NCI-H2171 (cell line): ENCODE results near the gene FBRSL1.

ENCODE experiments used
- DNase-seq: peaks from one replicate; lab custom pipeline; 2025; lab: John Stamatoyannopoulos, UW

FBRSL1 gene

DNA sequence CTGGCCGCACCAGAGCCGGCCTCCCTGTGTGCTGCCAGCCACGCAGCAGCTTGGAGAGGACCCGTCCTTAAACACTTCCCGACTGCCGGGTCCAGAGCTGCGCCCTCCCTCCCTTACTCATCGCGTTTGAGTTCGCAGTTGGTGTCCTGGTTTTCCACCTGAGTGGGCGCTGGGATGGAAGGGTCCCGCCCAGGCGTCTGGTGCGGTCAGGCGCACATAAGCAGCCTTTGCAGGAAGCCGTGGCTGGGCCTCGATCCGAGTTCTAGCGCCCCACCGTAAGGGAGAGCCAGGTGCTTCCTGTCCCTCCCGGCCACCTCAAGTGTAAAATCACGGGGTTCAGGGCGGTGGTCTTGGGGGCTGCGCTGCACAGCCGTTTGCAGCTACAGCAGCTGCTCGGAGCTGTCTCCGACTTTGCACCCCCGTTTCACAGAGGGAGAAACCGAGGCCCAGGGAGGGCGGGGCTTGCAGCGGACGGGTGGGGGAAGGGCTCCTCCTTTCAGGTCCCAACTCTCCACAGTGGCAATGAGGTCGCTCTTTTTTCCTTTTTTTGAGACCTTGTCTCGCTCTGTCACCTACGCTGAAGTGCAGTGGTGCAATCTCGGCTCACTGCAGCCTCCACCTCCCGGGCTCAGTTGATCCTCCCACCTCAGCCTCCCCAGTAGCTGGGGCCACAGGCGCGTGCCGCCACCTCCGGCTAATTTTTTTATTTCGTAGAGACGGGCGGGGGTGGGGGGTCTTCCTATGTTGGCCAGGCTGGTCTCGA, 69.1 kb downstream of the FBRSL1 start:
- DNase-seq = no peak

- peak; percentile 81 for DNase-seq
Measured at GRCh38 chr12:132559652-132560363, 69.9 kb downstream of the FBRSL1 start.

DNA sequence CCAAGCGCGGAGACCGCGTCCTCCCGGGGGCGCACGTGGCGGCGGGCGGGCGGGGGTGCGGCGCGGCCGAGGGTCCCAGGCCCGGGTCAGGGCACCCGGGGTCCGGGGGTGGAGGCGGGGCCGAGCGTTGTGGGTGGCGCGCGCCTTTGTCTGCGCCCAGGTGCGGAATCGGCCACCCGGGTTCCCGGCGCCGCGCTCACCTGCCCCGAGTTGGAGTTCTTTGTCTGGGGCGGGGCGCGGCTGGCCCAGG, 70.3 kb downstream of the FBRSL1 start:
- DNase-seq = no peak

DNA sequence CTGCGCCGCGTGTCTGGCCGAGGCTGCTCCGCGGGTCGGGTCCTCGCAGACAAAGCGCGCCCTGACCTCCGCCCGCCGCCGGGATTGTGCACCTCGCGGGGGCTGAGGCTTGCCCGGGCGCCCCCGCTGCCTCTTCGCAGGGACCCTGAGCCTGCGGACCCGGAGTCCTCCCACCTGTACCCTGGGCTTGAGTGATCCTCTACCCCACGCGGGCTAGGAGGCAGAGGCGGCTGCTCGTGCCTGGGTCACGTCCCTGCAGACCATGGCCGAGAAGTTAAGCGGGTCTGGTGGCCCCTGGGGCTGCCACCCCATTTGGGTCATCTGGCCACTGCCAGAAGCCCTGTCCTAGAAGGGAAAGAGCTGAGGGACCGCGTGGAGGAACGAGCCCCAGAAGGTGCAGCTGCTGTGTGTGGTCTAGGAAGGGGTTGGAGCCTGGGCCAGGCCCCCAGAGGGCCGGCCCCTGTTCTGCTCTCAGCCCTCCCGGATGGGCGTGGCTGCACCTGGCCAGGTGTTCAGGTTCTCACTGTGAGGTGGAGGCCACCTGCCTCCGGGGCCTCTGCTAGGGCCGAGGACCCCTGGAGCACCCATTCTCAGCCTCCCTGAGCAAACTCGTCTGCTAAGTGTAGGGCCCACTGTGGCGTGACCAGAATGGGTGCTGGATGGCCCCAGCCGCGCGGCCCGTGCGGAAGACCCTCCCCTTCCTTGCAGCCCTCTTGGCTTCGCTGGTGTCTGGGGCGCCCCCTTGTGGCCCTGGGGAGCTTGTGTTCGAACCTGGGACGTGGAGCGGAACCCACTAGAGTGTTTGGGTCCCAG, 70.9 kb downstream of the FBRSL1 start:
- DNase-seq = peak; percentile 82
